Muscle of arm (tissue), 12 donors: ENCODE measurements around the gene AHDC1. TPM values are rescaled to one million over a fixed set of nuclear protein-coding genes. Genes with fewer than 3 reads are reported as not detected.

ENCODE experiments used
- DNase-seq: peaks from one replicate; pipeline ENCODE4 v3.0.0-alpha.2; 2013
- polyA plus RNA-seq, 12 donors: library from polyadenylated mRNA; unstranded; fragments of 120-200 nt; gene quantifications; one replicate each; pipeline ENCODE4 v1.2.1, GENCODE V29; 2013; ENCODE audit not compliant: insufficient read length in 12 of 12

Gene AHDC1
- polyA plus RNA-seq, 12 donors: 67.2 to 136 (median 80.7) TPM; not detected in 1

DNA sequence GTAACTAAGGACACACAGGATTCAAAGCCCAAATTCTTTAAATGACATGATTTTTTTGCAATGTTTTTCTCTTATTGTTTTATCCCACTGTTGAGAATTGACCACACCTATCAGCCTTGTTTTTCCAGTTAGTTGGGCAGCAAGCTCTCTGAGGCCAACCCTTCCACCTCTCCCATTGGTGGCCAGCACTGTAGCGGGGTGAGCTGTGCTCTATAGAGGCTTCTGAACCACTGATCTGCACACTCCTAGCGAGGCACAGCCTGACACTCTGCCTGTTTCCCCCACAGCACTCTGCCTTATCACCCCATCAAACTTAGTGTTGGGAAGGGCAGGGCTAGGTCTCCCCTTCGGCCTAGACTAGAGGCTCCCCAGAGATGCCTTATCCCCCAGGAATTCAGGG lies 19.5 kb downstream of the AHDC1 start:
- no peak for DNase-seq

DNA sequence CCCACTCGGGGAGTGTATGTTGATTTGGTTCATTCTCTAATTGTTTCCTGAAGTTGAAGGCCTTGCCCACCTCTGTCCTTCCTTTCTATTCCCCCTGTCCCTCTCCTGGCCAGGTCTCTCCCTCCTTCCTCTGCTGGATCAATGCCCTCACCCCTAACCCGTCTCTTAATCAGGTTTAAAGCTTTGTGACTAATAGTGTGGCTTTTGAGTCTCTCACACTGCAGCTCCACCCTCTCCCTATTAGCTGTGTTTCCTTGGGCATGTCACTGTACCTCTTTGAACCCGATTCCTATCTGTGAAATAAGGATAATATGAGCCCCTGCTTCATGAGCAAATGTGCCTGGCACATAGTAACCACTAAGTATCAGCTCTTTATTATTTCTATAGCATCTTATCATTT lies 20.5 kb downstream of the AHDC1 start:
- no peak for DNase-seq

DNA sequence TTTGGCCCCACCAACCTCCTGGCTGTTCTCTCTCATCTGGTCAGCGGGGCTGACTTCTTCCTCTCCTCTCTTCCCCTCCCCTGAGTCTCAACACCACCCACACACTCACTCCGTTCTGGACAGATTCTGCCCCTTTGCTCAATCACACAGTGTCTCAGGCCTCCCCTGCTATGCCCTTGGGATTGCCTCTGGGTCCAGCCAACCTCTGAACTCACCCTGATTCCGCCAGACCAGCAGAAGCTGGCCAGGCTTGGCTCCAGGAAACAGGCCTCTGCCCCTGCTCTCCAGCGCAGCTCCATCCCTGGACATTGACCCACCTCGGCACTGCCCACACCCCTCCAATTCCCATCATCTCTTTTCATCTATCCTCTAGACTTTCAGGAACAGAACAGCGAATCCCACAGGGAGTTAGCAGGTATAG lies 22.1 kb downstream of the AHDC1 start:
- no peak for DNase-seq

DNA sequence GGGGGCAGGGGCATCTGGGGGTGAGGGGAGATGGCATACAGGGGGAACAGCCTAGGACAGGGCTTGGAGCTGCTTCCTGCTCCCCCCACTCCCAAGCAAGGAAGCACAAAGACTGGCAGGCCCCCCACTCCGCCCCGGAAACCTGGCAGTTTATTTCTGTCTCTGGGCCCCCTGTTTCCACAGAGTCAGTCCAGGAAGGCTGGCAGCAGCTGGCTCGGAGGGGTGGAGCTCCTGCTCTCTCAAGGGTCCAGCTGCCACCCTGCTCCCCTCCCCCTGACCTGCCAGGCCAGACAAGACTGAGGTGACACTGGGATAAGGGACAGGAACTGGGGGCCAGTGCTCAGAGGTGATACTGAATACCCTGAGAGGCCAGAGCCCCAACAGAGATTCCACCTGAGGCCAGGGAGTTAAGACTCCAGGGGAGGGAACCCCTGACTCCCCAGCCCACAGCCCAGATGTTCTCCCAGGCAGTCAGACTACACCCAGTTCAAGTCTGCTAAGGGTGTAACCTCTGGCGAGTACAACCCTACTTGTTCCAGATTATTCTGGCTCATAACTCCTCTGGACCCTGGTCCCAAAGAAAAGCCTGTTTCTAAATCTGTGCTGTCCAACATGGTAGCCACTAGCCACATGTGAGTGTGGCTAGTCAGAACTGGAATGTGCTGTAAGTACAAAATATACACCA lies 26.3 kb downstream of the AHDC1 start:
- no peak for DNase-seq

DNA sequence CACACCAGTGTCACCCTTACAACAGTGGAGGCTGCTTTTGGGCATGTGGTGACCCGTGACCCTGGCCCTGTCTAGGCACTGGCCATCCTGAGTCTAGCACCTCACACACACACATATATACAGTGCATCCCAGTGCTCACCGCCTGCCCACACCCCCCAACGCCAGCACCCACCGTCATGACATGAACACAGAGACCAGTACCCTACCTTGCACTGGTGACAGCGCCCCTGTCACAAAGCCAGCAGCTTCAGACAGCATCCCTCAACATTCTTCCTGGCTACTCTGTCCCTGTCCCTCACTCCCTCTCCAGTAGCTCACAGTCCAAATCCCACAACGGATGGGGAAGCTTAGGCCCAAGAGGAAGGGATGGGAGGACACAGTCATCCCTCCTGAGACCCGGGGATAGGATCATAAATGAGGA lies 27.1 kb downstream of the AHDC1 start:
- DNase-seq: no peak

DNA sequence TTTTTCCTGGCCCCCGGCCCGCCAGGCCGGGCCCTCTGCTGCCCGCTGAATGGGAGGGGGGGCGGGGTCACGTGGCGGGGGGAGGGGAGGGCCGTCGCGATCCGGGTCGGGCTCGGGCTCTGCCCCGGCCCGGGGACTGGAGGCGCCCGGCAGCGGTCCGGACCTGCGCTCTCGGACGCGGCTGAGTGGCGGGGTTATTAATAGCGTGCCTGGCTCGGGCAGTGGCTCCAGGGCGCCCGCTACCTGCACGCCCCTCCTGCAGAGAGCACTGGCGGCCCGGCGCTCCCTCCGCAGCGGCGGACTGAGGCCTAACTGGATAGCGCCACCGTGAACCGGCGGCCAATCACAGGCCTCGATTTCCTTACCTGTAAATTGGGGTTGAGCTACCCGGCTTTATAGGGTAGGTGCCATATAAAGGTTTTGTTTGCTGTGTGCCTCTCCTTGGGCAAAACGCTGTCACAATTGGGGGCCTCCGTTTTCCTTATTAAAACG lies 28.1 kb downstream of the AHDC1 start:
- DNase-seq: peak; percentile 60

DNA sequence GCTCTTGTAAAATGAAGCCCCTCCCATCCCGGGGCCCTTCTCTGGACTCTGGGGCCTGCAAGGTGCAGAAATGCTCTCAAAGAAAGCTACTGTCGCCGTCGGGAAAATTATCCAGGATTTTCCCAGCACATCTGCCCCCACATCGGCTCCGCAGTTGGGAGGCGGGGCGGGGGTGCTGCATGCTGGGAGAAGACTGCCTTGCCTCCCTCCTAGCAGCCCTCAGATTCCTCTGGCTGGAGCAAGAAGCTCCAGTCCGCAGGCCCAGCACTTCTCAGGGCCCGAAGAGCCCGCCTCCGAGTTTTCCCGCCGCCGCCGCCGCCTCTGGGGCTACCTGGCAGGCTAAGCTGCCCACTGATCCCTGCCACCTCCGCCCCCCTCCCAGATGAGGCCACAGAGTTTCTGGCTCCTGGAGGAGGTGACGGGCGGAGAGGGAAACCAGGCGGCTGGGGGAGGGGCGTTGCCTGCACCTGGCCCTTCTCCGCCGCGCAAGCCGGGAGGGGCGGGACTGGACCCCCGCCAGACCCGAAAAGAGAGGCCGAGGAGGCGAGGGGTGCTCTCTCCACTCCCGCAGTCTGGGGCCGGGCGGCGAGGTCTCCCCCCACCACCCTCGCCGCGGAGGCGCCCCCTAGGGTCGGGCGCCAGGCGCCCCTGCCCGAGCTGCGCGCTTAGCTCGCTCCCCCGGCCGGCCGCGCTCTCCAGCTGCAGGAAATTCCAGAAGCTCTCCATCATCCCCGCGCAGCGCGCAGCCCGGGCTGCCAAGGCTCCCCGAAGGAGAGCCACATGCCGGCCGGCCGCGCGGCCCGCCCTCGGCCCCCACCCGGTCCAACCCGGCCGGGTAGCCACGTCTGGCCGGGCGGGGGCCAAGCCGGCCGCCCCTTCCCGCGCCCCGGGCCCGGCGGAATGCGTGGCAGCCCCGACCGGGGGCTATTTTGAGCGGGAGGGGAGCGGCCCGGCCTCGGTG lies 28.8 kb downstream of the AHDC1 start:
- DNase-seq: peak; percentile 91

DNA sequence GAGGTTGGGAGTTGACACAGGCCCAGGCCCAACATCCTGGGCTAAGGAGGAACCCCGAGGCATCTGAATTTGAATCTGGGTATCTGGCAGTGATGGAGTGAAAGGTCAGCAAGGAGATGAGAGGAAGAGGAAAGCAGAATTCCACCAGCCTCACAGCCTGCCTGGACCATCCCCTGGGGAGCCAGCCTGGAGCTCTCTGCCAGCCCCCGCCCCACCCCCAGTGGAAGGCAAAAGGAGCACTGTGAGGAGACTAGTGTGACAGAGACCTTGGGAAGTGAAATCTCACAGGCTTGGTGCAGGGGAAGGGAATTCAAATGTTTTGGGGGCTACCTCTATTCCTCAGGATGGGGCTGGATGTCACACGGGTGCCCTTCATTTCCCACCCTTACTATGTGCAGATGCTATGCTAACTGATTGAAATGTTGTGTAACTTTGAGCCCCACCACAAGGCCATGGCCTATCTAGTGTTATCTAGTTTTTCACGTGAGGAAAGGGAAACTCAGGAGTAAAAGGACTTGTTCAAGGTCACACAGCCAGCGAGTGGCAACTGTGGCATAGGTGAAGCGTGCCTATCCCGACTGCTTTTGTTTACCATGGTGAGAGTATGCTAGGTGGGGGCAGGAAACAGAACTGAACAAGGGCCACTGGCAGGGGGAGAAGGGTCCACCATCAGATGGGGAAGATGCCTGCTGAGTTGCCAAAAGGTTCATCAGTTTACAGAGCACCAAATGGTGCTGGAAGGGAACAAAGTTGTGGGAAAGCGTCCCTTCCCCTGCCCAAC lies 29.8 kb downstream of the AHDC1 start:
- DNase-seq: no peak

DNA sequence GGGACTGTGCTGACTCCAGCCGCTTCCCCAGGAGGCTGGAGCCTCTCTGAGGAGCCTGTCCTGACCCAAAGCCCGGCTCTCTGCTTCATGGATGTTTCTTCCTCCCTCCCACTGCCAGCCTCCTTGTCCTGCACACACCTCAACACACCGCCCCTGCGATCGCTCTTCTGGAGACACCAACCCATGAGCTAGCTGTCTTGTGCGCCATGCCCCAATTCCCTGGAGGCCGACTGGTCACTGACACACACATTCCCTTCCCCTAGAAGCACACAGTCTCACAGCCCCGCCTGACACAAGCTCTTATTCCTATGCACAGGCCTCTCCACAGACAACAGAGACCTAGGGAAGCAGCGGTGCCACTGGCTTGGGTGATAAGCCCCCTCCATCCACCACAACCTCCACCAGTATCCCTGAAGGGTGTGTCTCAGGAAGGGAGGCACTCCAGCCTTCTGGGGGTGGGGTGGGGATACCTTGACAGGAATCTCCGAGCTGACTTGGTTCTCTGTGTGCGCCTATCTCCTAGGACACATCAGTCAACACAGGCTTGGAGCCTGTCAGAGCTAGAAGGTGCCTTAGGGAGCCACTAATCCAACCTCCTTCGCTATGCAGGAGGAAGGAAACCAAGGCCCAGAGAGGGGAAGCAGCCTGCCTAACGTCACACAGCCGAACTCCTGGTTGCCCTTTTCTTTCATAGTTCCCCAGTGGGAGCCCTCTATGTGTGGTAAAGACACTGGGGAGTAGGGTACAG lies 31.1 kb downstream of the AHDC1 start:
- DNase-seq: no peak

DNA sequence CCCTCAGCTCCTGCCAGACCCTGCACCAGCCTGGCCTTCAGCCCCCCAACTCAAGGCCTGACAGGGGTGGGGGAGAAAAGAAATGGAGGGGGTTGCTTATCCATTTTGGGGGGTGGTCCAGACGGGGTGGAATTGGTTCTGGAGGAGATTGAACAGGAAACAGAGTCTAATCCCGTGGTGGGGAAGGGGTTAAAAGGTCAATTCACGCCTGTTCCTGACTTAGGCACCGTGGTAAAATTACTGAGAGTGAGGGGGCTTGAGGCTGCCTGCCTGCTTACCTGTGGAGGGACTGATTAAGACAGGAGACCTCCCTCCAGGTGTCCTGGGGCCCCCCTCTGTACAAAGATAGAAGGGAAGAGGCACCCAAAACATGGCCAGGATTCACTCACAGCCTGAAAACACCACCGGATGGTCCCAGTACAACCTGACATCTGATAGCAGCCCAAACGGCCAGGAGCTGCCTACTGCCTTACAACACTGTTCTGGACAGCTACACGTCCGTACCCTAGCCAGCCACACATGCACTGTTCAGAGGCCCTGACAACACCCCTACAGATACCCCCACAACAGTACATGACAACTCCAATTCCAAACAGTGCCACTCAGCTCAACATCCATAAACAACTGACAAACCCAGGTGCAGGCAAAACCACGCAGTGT lies 31.8 kb downstream of the AHDC1 start:
- no peak for DNase-seq

DNA sequence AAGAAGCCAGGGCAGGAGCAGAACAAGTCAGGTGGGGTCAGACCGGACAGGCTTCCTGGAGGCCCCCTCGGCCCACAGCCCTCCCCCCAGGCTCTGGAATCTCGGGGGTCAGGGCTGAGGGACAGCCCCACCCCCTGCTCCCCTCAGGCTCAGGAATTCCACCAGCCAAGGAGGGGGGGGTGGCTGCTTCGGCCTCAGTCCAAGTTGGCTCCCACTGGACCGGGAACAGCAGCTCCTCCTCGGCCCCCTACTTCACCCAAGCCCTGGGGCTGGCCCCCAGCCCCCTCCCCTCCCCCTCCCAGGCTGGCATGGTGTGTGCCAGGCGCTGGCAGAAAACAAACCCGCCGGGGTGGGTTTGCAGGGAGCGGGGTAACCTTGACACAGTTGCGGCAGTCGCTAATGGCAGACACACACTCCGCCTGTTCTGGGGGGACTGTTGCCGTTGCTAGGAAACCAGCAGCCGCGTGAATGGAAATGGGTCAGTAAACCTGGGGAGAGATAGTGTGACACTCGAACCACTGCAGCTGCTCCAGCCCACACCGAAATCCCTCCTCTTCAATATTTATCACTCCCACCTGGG lies 32.4 kb downstream of the AHDC1 start:
- DNase-seq: no peak

DNA sequence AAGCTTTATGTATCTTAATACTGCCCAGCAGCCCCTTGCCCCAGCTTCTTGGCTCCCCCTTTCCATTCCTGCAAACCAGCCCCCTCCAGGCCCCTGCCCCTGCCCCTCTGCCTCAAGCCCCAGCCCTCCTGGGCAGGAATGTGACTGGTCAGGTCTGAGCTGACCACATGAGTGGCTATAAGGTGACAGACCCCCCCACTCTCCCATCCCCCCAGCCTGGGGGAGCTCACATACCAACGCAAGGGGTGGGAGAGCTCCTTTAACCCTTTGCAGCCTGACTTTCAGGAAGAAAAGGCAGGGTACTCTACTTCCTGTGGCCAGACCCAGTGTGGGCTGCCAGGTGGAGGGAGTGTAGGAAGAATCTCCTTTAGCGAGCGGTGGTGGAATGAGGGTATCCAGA lies 33.2 kb downstream of the AHDC1 start:
- no peak for DNase-seq

DNA sequence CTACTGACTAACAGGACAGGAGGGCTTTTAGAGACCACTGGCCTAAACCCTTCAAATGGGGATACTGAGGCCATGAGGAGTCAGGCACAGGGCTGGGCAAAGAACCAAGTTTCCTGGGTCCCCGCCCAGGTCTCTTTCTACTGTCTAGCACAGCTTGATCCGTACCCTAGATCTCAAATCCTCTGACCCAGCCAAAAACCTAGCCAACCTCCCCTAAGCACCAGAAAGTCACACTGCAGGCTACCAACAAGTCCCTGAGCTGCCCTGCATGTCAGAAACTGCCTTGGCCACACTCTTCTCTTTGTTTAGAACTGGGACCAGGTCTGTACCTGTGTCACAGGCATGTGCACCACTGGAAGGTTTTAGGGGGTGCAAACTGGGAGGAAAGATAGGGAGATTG lies 33.6 kb downstream of the AHDC1 start:
- DNase-seq: no peak

DNA sequence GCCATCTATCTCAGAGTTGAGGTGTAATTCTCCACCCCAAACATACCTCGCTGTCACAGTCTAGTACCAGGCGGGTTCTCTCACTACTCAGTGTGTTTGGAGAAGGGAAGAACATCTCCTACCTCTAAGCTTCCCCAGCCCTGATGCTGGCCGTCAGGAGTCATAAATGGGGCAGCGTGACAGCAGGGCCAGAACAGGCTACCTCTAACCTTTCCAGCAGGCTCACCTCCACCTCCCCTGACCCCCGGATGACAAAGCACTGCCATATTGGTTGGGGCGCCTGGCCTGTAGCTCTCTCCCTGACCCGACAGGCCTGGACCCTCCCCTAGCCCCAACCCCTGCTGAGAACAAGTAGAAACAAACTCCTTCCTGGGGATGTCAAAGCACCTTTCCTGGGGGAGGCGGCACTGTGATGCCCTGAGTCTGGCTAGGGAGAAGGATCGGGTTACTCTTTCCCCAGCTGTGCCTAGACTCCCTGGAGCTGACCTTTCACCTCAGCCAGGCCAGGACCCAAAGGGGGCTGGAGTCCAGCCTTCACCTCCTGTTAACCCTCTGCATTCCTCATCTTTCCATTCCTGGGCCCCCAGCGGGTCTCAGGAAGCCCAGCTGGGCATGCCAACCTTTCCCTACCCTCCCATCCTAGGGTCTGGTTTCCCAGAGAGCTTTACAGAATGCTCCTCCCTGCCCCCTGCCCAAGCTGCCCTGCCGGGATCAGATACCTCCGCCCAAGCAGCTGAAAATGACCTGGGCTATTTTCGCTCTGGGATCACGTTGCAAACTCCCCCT lies 34.2 kb downstream of the AHDC1 start:
- no peak for DNase-seq

DNA sequence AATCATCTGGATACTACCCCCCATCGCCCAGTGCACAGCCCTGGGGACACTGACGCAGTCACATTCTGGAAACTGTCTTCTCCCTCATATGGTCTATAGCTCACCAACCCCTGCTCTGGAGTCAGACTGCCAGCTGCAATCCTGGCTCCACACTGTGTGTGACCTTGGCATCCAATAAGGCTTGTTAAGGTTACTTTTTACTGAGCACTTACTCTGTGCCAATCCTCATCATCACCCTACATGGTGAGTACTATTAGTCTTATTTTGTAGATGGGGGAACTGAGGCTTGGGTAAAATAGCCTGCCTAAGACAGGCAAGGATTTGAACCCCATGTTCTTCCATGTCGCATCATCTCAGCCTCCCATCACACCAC lies 34.9 kb downstream of the AHDC1 start:
- no peak for DNase-seq

DNA sequence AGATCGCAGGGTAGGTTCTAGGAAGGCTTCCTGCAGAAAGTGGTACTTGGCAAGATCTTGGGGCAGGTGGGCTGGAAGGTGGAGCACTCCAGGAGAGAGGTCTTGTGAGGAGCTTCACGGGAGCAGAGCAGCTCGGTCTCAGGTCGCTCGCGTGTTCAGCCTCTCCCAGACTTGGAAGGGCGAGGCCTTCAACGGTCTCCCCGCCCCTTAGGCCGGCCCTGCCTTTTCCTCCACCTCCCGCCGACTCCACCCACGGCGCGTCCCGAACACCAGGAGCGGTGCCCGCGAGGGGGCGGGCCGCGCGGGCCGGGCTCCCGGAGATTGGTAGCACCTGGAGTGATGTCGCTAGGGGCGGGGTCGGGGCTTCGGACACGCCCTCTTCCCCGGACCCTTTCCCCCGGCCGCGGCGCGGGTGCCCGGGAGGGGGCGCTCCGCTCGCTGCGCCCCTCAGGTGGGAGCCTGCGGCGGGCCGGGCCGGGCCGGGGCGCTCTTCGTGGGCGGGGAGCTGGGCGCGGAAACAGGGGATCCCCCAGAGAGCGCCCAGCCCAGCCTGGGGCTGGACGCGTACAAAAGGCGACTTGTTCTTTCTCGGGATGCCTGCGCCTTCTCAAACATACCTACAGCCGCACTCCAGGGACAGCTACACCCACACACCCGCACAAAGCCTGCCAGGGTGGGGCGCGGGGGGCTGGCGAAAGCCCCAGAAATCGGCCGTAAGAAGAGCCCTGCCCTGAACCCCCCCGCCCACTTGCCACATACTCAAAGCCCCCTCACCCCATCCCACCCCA lies 35.5 kb downstream of the AHDC1 start:
- DNase-seq: peak; percentile 80

DNA sequence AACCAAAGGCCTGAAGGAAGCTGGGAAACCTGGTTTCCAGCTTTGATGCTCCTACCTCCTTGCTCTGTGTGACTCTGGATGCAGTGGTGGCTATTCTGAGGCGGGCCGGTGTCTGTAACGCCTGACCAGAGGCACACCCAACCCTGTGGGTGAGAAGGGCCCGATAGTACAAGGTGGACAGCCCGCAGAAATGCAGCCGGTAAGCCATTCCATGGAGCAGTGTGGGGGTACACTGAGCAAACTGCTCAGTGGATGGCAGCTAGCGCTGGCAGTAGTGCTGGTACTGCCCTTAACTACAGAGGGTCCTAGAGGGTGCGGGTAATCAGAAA lies 36.0 kb downstream of the AHDC1 start:
- DNase-seq: no peak

DNA sequence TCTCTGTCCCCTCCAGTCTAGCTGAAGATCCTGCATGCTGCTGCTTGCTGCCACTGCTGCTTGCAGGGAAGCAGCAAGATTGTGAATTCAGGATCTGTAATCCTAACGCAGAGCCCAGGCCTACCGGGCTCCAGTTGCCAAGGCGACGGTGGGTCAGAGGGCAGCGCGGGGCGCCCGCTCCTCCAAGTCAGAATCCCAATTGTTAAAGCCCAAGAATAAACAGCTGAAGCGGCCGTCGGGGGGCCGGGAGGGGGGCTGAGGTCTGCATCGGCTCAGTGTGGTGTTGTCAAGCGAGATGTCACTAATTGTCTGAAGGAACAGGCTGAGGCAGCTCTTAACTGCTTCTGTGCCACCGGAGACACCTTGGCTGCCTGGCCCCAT lies 36.8 kb downstream of the AHDC1 start:
- no peak for DNase-seq
